ENCODE data around the gene CNKSR3. TPM values are rescaled to one million over a fixed set of nuclear protein-coding genes. Genes with fewer than 3 reads are reported as not detected.

CNKSR3 gene
- total and polyA plus RNA-seq, 2 experiments from 2014 or later = 1.9 to 5.7 TPM

- TF ChIP-seq ZNF462 (CRISPR knock-in tag; IDR thresholded peaks at IDR 0.05) (no peak), NANOG (IDR thresholded peaks at IDR 0.05; ENCODE audit: borderline replicate concordance) (no peak), CTCF (conservative IDR thresholded peaks at IDR 0.05; ENCODE audit: low read depth in 2 of 2) (no peak), POLR2AphosphoS5 (IDR thresholded peaks at IDR 0.05; ENCODE audit: low read depth) (no peak), JUNB (IDR thresholded peaks at IDR 0.05; ENCODE audit: unreplicated experiment) (no peak), ZNF114 (CRISPR knock-in tag; IDR thresholded peaks at IDR 0.05) (no peak)
Measured at GRCh38 chr6:154471609-154472362, 38.7 kb downstream of the CNKSR3 start (continued).

Data from GM23338 (cell line).